ENCODE data around the gene KRT1.

- TF ChIP-seq EP300 (IDR thresholded peaks at IDR 0.05; ENCODE audit: borderline replicate concordance in 1 of 2, low read depth in 1 of 2, low read length in 1 of 2) (no peak), EZH2phosphoT487 (IDR thresholded peaks at IDR 0.05; ENCODE audit: borderline replicate concordance, low read depth) (no peak), CHD2 (IDR thresholded peaks at IDR 0.05; ENCODE audit: low read length, partially characterized antibody) (no peak), MXI1 (IDR thresholded peaks at IDR 0.05; ENCODE audit: low read depth, low read length) (no peak), TEAD4 (IDR thresholded peaks at IDR 0.05; ENCODE audit: borderline replicate concordance, insufficient read depth) (no peak), JUND (IDR thresholded peaks at IDR 0.05) (no peak), GABPA (IDR thresholded peaks at IDR 0.05; ENCODE audit: low read depth) (no peak), TCF12 (IDR thresholded peaks at IDR 0.05) (no peak), USF1 (IDR thresholded peaks at IDR 0.05; ENCODE audit: borderline replicate concordance, low read depth) (no peak)
- TF ChIP-seq, protein P1, sequence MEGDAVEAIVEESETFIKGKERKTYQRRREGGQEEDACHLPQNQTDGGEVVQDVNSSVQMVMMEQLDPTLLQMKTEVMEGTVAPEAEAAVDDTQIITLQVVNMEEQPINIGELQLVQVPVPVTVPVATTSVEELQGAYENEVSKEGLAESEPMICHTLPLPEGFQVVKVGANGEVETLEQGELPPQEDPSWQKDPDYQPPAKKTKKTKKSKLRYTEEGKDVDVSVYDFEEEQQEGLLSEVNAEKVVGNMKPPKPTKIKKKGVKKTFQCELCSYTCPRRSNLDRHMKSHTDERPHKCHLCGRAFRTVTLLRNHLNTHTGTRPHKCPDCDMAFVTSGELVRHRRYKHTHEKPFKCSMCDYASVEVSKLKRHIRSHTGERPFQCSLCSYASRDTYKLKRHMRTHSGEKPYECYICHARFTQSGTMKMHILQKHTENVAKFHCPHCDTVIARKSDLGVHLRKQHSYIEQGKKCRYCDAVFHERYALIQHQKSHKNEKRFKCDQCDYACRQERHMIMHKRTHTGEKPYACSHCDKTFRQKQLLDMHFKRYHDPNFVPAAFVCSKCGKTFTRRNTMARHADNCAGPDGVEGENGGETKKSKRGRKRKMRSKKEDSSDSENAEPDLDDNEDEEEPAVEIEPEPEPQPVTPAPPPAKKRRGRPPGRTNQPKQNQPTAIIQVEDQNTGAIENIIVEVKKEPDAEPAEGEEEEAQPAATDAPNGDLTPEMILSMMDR (IDR thresholded peaks at IDR 0.05) = no peak
Observed at GRCh38 chr12:52722680-52723079, 42.5 kb upstream of the KRT1 start.
